Measurements from ENCODE around the gene FLVCR2. TPM values are rescaled to one million over a fixed set of nuclear protein-coding genes. Genes with fewer than 3 reads are reported as not detected.

FLVCR2 gene
- total RNA-seq, 1 experiment from 2014 or later = 12.4 TPM

DNA sequence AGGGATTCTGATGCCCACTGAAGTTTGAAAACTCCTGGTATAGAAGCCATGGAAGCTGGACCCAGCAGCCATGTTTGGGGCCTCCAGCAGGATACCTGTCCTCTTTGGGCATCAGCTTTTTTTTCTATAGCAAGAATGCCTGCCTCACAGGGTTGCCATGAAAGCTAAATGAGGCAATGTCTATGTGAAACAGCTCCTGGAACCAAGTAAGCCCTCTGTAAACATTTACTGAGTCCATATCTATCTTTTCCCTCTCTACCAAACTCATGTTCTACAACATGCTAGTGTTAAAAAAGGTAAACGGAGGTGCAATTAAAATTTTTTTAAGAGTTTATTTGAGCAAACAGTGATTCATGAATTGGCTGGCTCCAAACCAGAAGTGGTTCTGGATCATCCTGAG is 28.6 kb downstream of the FLVCR2 start:
- DNase-seq = no peak
- BruUV-seq (replicated peaks) = no TSS peak
- POLR2A ChIA-PET (ENCODE audit: unreplicated experiment) = no interaction called here

GRCh38 chr14:75607842-75608640 is 29.6 kb downstream of the FLVCR2 start:
- no peak for DNase-seq
- Histone ChIP-seq H3K27me3 (ENCODE audit: insufficient read depth, low read depth) (no peaks in the 10 kb centered on the region), H3K79me2 (ENCODE audit: low read depth) (no peaks in the 10 kb centered on the region), H3K9me2 (ENCODE audit: insufficient read depth) (no peaks in the 10 kb centered on the region), H3F3A (ENCODE audit: insufficient read depth, low read depth) (no peaks in the 10 kb centered on the region), H3K9me3 (ENCODE audit: insufficient read depth, low read depth) (peaks cover 6% of the 10 kb centered on the region), H3K27ac (no peak overlapping the region), H3K36me3 (ENCODE audit: low read depth) (no peaks in the 10 kb centered on the region), H3K4me3 (no peak overlapping the region), H3K4me2 (no peak overlapping the region), H2AFZ (no peak overlapping the region), H3K4me1 (replicated peaks; ENCODE audit: insufficient read depth) (no peaks in the 10 kb centered on the region), H4K20me1 (ENCODE audit: insufficient read depth) (no peaks in the 10 kb centered on the region)
- POLR2A ChIA-PET (ENCODE audit: unreplicated experiment) = no interaction called here
- intact Hi-C loops (cut with micrococcal nuclease; ENCODE audit: unreplicated experiment) = loop anchor here (5.0 kb wide), 1 partner anchor 39 kb away; no protein-coding TSS in a partner anchor
- TF ChIP-seq EZH2 (IDR thresholded peaks at IDR 0.05; ENCODE audit: low read depth) = no peak
- TF ChIP-seq CTCF (conservative IDR thresholded peaks at IDR 0.05) = no peak
- BruUV-seq (replicated peaks) = no TSS peak
- CTCF ChIA-PET = no interaction called here

More for the DNA sequence above, 28.6 kb downstream of the FLVCR2 start:
- H3K27me3 ChIP-seq (ENCODE audit: insufficient read depth, low read depth) = no peaks in the 10 kb centered on the region
- H3K27ac ChIP-seq = no peak overlapping the region
- intact Hi-C loops (cut with micrococcal nuclease; ENCODE audit: unreplicated experiment) = loop anchor here (5.0 kb wide), 1 partner anchor 40 kb away; no protein-coding TSS in a partner anchor
- H3K4me3 ChIP-seq = no peak overlapping the region
- TF ChIP-seq CTCF (conservative IDR thresholded peaks at IDR 0.05) (no peak), EZH2 (IDR thresholded peaks at IDR 0.05; ENCODE audit: low read depth) (no peak)
- peaks cover 6% of the 10 kb centered on the region for H3K9me3 ChIP-seq (ENCODE audit: insufficient read depth, low read depth)
- H2AFZ ChIP-seq = no peak overlapping the region
- H3K79me2 ChIP-seq (ENCODE audit: low read depth) = no peaks in the 10 kb centered on the region
- H3K4me2 ChIP-seq = no peak overlapping the region
- H4K20me1 ChIP-seq (ENCODE audit: insufficient read depth) = no peaks in the 10 kb centered on the region
- no peaks in the 10 kb centered on the region for H3K4me1 ChIP-seq (replicated peaks; ENCODE audit: insufficient read depth)
- CTCF ChIA-PET = no interaction called here
- no peaks in the 10 kb centered on the region for H3K36me3 ChIP-seq (ENCODE audit: low read depth)
- H3F3A ChIP-seq (ENCODE audit: insufficient read depth, low read depth) = no peaks in the 10 kb centered on the region
- H3K9me2 ChIP-seq (ENCODE audit: insufficient read depth) = no peaks in the 10 kb centered on the region

- H3K4me2 ChIP-seq = no peak overlapping the region
- CTCF ChIA-PET = no interaction called here
- H3F3A ChIP-seq (ENCODE audit: insufficient read depth, low read depth) = no peaks in the 10 kb centered on the region
- H3K9me2 ChIP-seq (ENCODE audit: insufficient read depth) = no peaks in the 10 kb centered on the region
- H3K27me3 ChIP-seq (ENCODE audit: insufficient read depth, low read depth) = no peaks in the 10 kb centered on the region
- no peak overlapping the region for H3K4me3 ChIP-seq
- no peaks in the 10 kb centered on the region for H3K79me2 ChIP-seq (ENCODE audit: low read depth)
- no peaks in the 10 kb centered on the region for H4K20me1 ChIP-seq (ENCODE audit: insufficient read depth)
- peaks cover 6% of the 10 kb centered on the region for H3K9me3 ChIP-seq (ENCODE audit: insufficient read depth, low read depth)
- POLR2A ChIA-PET (ENCODE audit: unreplicated experiment) = no interaction called here
- no peaks in the 10 kb centered on the region for H3K36me3 ChIP-seq (ENCODE audit: low read depth)
- intact Hi-C loops (cut with micrococcal nuclease; ENCODE audit: unreplicated experiment) = loop anchor here (5.0 kb wide), 1 partner anchor 38 kb away; no protein-coding TSS in a partner anchor
- H3K4me1 ChIP-seq (replicated peaks; ENCODE audit: insufficient read depth) = no peaks in the 10 kb centered on the region
- H2AFZ ChIP-seq = no peak overlapping the region
- DNase-seq = no peak
- TF ChIP-seq CTCF (conservative IDR thresholded peaks at IDR 0.05) = no peak
- TF ChIP-seq EZH2 (IDR thresholded peaks at IDR 0.05; ENCODE audit: low read depth) = no peak
- no TSS peak for BruUV-seq (replicated peaks)
- no peak overlapping the region for H3K27ac ChIP-seq
Measured at GRCh38 chr14:75609116-75609515, 30.7 kb downstream of the FLVCR2 start.

Measured in PC-9 (cell line).